Esophagus squamous epithelium (tissue), 4 donors: ENCODE measurements around the gene SUCLG2.

Experiments used
- POLR2A ChIP-seq, 4 donors: fragments of 450-650 bp; IDR thresholded peaks; one replicate each; pipeline ENCODE4 v1.6.1; 2017; ENCODE audit warnings: antibody characterized with exemption in 4 of 4, mild to moderate bottlenecking in 4 of 4, moderate library complexity in 3 of 4
- TF ChIP-seq, protein P1 (sequence below), 6 experiments: fragments of 450-650 bp in 4 of 6; fragments of 200-600 bp in 2 of 6; sonication (generic) in 2 of 6; IDR thresholded peaks; one replicate each; pipeline ENCODE4 v1.5.1; 2016 to 2019; ENCODE audit warnings: antibody characterized with exemption in 6 of 6, mild to moderate bottlenecking in 4 of 6, moderate library complexity in 4 of 6

DNA sequence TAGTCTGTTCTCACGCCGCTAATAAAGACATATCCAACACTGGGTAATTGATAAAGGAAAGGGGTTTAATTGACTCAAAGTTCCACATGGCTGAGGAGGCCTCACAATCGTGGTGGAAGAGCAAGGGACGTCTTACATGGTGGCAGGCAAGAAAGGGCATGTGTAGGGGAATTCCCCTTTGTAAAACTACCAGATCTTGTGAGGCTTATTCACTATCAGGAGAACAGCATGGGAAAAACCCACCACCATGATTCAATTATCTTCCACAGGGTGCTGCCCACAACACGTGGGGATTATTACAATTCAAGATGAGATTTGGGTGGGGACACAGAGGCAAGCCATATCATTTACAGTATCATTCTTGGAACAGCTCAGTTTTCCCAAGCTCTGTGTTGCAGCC, 268.0 kb downstream of the SUCLG2 start:
- TF ChIP-seq, protein P1, sequence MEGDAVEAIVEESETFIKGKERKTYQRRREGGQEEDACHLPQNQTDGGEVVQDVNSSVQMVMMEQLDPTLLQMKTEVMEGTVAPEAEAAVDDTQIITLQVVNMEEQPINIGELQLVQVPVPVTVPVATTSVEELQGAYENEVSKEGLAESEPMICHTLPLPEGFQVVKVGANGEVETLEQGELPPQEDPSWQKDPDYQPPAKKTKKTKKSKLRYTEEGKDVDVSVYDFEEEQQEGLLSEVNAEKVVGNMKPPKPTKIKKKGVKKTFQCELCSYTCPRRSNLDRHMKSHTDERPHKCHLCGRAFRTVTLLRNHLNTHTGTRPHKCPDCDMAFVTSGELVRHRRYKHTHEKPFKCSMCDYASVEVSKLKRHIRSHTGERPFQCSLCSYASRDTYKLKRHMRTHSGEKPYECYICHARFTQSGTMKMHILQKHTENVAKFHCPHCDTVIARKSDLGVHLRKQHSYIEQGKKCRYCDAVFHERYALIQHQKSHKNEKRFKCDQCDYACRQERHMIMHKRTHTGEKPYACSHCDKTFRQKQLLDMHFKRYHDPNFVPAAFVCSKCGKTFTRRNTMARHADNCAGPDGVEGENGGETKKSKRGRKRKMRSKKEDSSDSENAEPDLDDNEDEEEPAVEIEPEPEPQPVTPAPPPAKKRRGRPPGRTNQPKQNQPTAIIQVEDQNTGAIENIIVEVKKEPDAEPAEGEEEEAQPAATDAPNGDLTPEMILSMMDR (IDR thresholded peaks at IDR 0.05) = no peak
- no peak for TF ChIP-seq POLR2A (IDR thresholded peaks at IDR 0.05)
